ENCODE measurements around the gene NUP214. TPM values are rescaled to one million over a fixed set of nuclear protein-coding genes. Genes with fewer than 3 reads are reported as not detected.
"Not testable (repeated sequence)": the region's sequence is repeated elsewhere in the genome, so short reads cannot be mapped to it uniquely, and the experiment has no call there.

Gene NUP214
- total and polyA plus RNA-seq, 2 of the 8 experiments (the other 6 are each of a cell fraction or from before 2014, with no cell fraction given): 28.6 to 50.2 TPM

DNA sequence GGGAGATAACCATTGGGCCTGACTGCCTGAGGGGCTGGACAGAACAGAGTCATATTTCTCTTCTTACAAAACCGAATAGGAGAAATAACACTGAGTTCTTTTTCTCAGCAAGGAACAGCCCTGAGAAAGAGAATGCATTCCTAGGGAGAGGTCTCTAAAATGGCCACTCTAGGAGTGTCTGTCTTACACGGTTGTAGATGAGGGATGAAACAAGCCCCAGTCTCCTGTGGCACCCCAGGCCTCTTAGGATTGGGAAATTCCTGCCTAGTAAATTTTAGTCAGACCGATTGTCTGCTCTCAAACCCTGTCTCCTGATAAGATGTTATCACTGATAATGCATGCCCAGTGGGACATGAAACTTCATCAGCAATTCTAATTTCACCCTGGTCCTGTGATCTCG, 86.5 kb downstream of the NUP214 start:
- H3K9ac ChIP-seq (replicated peaks in 1 of 4; ENCODE audit: extremely low read depth in 1 of 4, low read depth in 3 of 4, low read length in 3 of 4); H2AK5ac ChIP-seq (ENCODE audit: low read depth, low read length); H4K91ac ChIP-seq (replicated peaks; ENCODE audit: insufficient read length, low read length); H3K56ac ChIP-seq (replicated peaks; ENCODE audit: insufficient read length, low read depth, low read length); H3K79me2 ChIP-seq (ENCODE audit: control insufficient read depth in 1 of 2, insufficient read depth in 2 of 2, low read length in 2 of 2); H3K4me3 ChIP-seq (ENCODE audit: extremely low read depth in 1 of 4, insufficient read depth in 2 of 4, low read depth in 3 of 4, low read length in 4 of 4); H3K23ac ChIP-seq (ENCODE audit: insufficient read length); FAIRE-seq; H3K79me1 ChIP-seq (ENCODE audit: low read depth, low read length); H3K4ac ChIP-seq (replicated peaks; ENCODE audit: insufficient read length, low read depth, low read length); H3K18ac ChIP-seq (ENCODE audit: extremely low read depth, low read length); H4K5ac ChIP-seq (ENCODE audit: insufficient read length, low read depth, low read length); H2AFZ ChIP-seq (ENCODE audit: low read length); DNase-seq (ENCODE audit: low read depth in 1 of 2, low spot score in 2 of 2); H2BK120ac ChIP-seq (replicated peaks; ENCODE audit: low read depth, low read length); POLR2A ChIA-PET (ENCODE audit: partially characterized antibody); H3K9me3 ChIP-seq (ENCODE audit: insufficient read depth in 2 of 2, low read depth in 1 of 2, low read length in 1 of 2); H3K23me2 ChIP-seq (ENCODE audit: low read depth, low read length); H3K4me1 ChIP-seq (replicated peaks in 1 of 4; ENCODE audit: control insufficient read depth in 3 of 4, insufficient read depth in 4 of 4, low read length in 3 of 4); H2BK5ac ChIP-seq (ENCODE audit: low read depth, low read length); H3K27ac ChIP-seq (ENCODE audit: low read depth, low read length); H4K20me1 ChIP-seq (replicated peaks in 1 of 2; ENCODE audit: control insufficient read depth in 1 of 2, insufficient read depth in 2 of 2, low read length in 2 of 2); H2BK15ac ChIP-seq (ENCODE audit: low read length); H4K8ac ChIP-seq (ENCODE audit: extremely low read depth, insufficient read depth, low read length); H2BK20ac ChIP-seq (ENCODE audit: low read length); H3K4me2 ChIP-seq (ENCODE audit: insufficient read depth in 1 of 2, low read depth in 2 of 2, low read length in 2 of 2); H2BK12ac ChIP-seq (ENCODE audit: low read depth, low read length); H3K14ac ChIP-seq (ENCODE audit: insufficient read length); H3K27me3 ChIP-seq (replicated peaks in 1 of 4; ENCODE audit: control insufficient read depth in 3 of 4, extremely low read depth in 1 of 4, insufficient read depth in 3 of 4, low read length in 3 of 4): not testable (repeated sequence)
- 90% methylated on average over 4 of the region's 4 CpGs; no CpG with 5 or more reads in 1 of the 2 experiments for WGBS, 2 experiments (ENCODE audit: extremely low coverage in 1 of 2, insufficient coverage in 1 of 2, insufficient read length in 1 of 2, insufficient replicate concordance in 2 of 2, low coverage in 1 of 2, low lambda C conversion rate in 2 of 2, missing lambda C conversion rate in 1 of 2)
- CTCF ChIA-PET (ENCODE audit: partially characterized antibody): interaction anchor here (0.6 kb wide), 1 partner anchor 162 kb away, joined by 3 read pairs; no protein-coding TSS in a partner anchor
- H3K36me3 ChIP-seq (ENCODE audit: control insufficient read depth in 2 of 4, insufficient read depth in 4 of 4, low read length in 3 of 4): peaks cover 0 to 18% (median 4%) of the 10 kb centered on the region in 4 experiments; a peak in 5 of 8 replicates
- peak in 1 of 2 experiments; percentile 90; a peak in 1 of 3 replicates for TF ChIP-seq EP300 (IDR thresholded peaks at IDR 0.05; ENCODE audit: borderline replicate concordance in 1 of 2, low read depth in 2 of 2, low read length in 2 of 2)

Data from H1 (cell line).